Measurements from ENCODE around the gene SPO11.

Gene SPO11

GRCh38 chr20:57364451-57364850 lies 34.8 kb downstream of the SPO11 start:
- Histone ChIP-seq H2BK5ac (ENCODE audit: low read length) (no peak overlapping the region), H3K9me3 (replicated peaks in 1 of 2; ENCODE audit: control insufficient read depth in 2 of 2, insufficient read depth in 1 of 2, low read depth in 1 of 2, low read length in 2 of 2) (peaks cover 2 to 8% of the 10 kb centered on the region in 2 donors), H3K4ac (ENCODE audit: low read length) (no peak overlapping the region), H3K9ac (ENCODE audit: low read depth, low read length, poor library complexity) (no peak overlapping the region), H4K8ac (ENCODE audit: low read depth, low read length) (no peak overlapping the region), H3K4me2 (ENCODE audit: insufficient read depth, low read length, poor library complexity, severe bottlenecking) (no peak overlapping the region), H3K18ac (ENCODE audit: low read length) (no peak overlapping the region), H2BK12ac (ENCODE audit: low read length) (no peak overlapping the region), H2AFZ (ENCODE audit: low read length) (no peak overlapping the region), H3K14ac (ENCODE audit: low read length) (no peak overlapping the region), H2BK15ac (ENCODE audit: low read length) (no peak overlapping the region), H2BK120ac (ENCODE audit: low read depth, low read length) (no peak overlapping the region), H2AK5ac (ENCODE audit: low read depth, low read length) (no peak overlapping the region), H3K4me3 (ENCODE audit: low read length in 2 of 2) (no peak overlapping the region), H3K27ac (replicated peaks; ENCODE audit: low read length) (no peak overlapping the region), H3K79me1 (ENCODE audit: low read depth, low read length) (peaks cover 3% of the 10 kb centered on the region), H3K36me3 (replicated peaks in 1 of 2; ENCODE audit: control insufficient read depth in 2 of 2, insufficient read depth in 2 of 2, low read length in 2 of 2) (peaks cover 25 to 61% of the 10 kb centered on the region in 2 donors), H3K27me3 (ENCODE audit: control insufficient read depth in 3 of 3, insufficient read depth in 3 of 3, low read depth in 1 of 3, low read length in 3 of 3) (no peaks in the 10 kb centered on the region), H3K4me1 (ENCODE audit: control insufficient read depth in 2 of 2, insufficient read depth in 1 of 2, low read depth in 1 of 2, low read length in 2 of 2) (no peaks in the 10 kb centered on the region), H3K23ac (ENCODE audit: low read depth, low read length, poor library complexity) (no peak overlapping the region), H4K91ac (ENCODE audit: low read depth, low read length, poor library complexity) (no peak overlapping the region)
- no peak for DNase-seq (ENCODE audit: low spot score)

DNA sequence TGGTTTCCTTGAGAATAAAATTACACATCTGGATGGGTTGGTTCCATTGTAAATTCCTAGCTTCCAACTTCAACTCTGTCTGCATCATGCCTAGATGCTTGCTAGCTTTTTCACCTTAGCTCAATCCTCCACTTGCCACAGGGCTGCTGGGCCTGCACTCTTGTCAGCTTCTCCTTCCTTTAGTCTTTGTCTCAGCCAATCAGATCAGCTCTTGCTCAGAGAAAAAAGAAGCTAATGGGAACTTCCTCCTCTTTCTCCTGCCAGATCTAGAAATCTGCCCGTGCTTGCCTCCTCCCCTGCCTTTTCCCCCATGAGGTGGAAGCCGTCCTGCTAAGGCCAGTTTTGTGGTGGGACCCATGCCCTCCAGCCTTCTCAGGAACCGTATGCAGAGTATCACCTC lies 40.0 kb downstream of the SPO11 start:
- Histone ChIP-seq H3K27ac (replicated peaks; ENCODE audit: low read length) (no peak overlapping the region), H4K8ac (ENCODE audit: low read depth, low read length) (no peak overlapping the region), H2BK120ac (ENCODE audit: low read depth, low read length) (no peak overlapping the region), H3K23ac (ENCODE audit: low read depth, low read length, poor library complexity) (no peak overlapping the region), H3K4me1 (ENCODE audit: control insufficient read depth in 2 of 2, insufficient read depth in 1 of 2, low read depth in 1 of 2, low read length in 2 of 2) (no peaks in the 10 kb centered on the region), H3K14ac (ENCODE audit: low read length) (no peak overlapping the region), H4K91ac (ENCODE audit: low read depth, low read length, poor library complexity) (no peak overlapping the region), H2BK5ac (ENCODE audit: low read length) (no peak overlapping the region), H3K36me3 (replicated peaks in 1 of 2; ENCODE audit: control insufficient read depth in 2 of 2, insufficient read depth in 2 of 2, low read length in 2 of 2) (peaks cover 65 to 99% of the 10 kb centered on the region in 2 donors), H3K4me2 (ENCODE audit: insufficient read depth, low read length, poor library complexity, severe bottlenecking) (no peak overlapping the region), H3K4ac (ENCODE audit: low read length) (no peak overlapping the region), H2AK5ac (ENCODE audit: low read depth, low read length) (no peak overlapping the region), H3K79me1 (ENCODE audit: low read depth, low read length) (peaks cover 3% of the 10 kb centered on the region), H3K18ac (ENCODE audit: low read length) (no peak overlapping the region), H3K9ac (ENCODE audit: low read depth, low read length, poor library complexity) (no peak overlapping the region), H3K27me3 (ENCODE audit: control insufficient read depth in 3 of 3, insufficient read depth in 3 of 3, low read depth in 1 of 3, low read length in 3 of 3) (no peaks in the 10 kb centered on the region), H3K4me3 (ENCODE audit: low read length in 2 of 2) (no peak overlapping the region), H2BK12ac (ENCODE audit: low read length) (no peak overlapping the region), H2AFZ (ENCODE audit: low read length) (no peak overlapping the region), H2BK15ac (ENCODE audit: low read length) (no peak overlapping the region), H3K9me3 (replicated peaks in 1 of 2; ENCODE audit: control insufficient read depth in 2 of 2, insufficient read depth in 1 of 2, low read depth in 1 of 2, low read length in 2 of 2) (no peaks in the 10 kb centered on the region)
- WGBS, 2 donors (ENCODE audit: extremely low coverage in 2 of 2, insufficient read length in 2 of 2, insufficient replicate concordance in 1 of 2), result no CpG with 5 or more reads among the region's 3 CpGs
- no peak for DNase-seq (ENCODE audit: low spot score)

DNA sequence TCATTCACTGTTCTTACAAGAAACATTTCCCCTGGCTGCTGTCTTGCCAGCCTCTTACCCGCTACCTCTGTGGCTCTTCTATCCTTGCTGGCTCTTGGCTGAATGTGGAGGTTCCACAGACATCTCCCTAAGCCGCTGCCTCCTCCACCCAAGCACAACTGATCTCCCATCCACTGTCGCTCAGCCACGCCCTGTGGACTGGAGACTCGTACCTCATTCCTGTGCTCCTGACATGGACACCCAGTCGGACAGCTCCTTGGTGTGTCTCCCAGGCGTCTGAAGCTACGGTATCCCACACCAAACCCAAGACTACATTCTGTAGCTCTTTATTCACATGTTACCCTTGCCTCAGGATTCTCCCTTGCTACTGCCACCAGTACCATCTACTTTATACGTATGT lies 40.7 kb downstream of the SPO11 start:
- Histone ChIP-seq H3K9ac (ENCODE audit: low read depth, low read length, poor library complexity) (no peak overlapping the region), H4K8ac (ENCODE audit: low read depth, low read length) (no peak overlapping the region), H3K27ac (replicated peaks; ENCODE audit: low read length) (no peak overlapping the region), H3K23ac (ENCODE audit: low read depth, low read length, poor library complexity) (no peak overlapping the region), H2AFZ (ENCODE audit: low read length) (no peak overlapping the region), H3K9me3 (replicated peaks in 1 of 2; ENCODE audit: control insufficient read depth in 2 of 2, insufficient read depth in 1 of 2, low read depth in 1 of 2, low read length in 2 of 2) (no peaks in the 10 kb centered on the region), H3K36me3 (replicated peaks in 1 of 2; ENCODE audit: control insufficient read depth in 2 of 2, insufficient read depth in 2 of 2, low read length in 2 of 2) (peaks cover 72 to 99% of the 10 kb centered on the region in 2 donors), H2BK120ac (ENCODE audit: low read depth, low read length) (no peak overlapping the region), H3K4me3 (ENCODE audit: low read length in 2 of 2) (no peak overlapping the region), H3K14ac (ENCODE audit: low read length) (no peak overlapping the region), H4K91ac (ENCODE audit: low read depth, low read length, poor library complexity) (no peak overlapping the region), H2BK12ac (ENCODE audit: low read length) (no peak overlapping the region), H3K4me1 (ENCODE audit: control insufficient read depth in 2 of 2, insufficient read depth in 1 of 2, low read depth in 1 of 2, low read length in 2 of 2) (no peaks in the 10 kb centered on the region), H3K4me2 (ENCODE audit: insufficient read depth, low read length, poor library complexity, severe bottlenecking) (no peak overlapping the region), H2BK5ac (ENCODE audit: low read length) (no peak overlapping the region), H2AK5ac (ENCODE audit: low read depth, low read length) (no peak overlapping the region), H3K27me3 (ENCODE audit: control insufficient read depth in 3 of 3, insufficient read depth in 3 of 3, low read depth in 1 of 3, low read length in 3 of 3) (no peaks in the 10 kb centered on the region), H3K79me1 (ENCODE audit: low read depth, low read length) (peaks cover 3% of the 10 kb centered on the region), H3K18ac (ENCODE audit: low read length) (no peak overlapping the region), H3K4ac (ENCODE audit: low read length) (no peak overlapping the region), H2BK15ac (ENCODE audit: low read length) (no peak overlapping the region)
- no CpG with 5 or more reads among the region's 9 CpGs for WGBS, 2 donors (ENCODE audit: extremely low coverage in 2 of 2, insufficient read length in 2 of 2, insufficient replicate concordance in 1 of 2)
- no peak for DNase-seq (ENCODE audit: low spot score)

GRCh38 chr20:57371363-57371762 lies 41.8 kb downstream of the SPO11 start:
- H2AK5ac ChIP-seq (ENCODE audit: low read depth, low read length), result no peak overlapping the region
- H3K36me3 ChIP-seq (replicated peaks in 1 of 2; ENCODE audit: control insufficient read depth in 2 of 2, insufficient read depth in 2 of 2, low read length in 2 of 2), result peaks cover 71 to 99% of the 10 kb centered on the region in 2 donors
- H4K8ac ChIP-seq (ENCODE audit: low read depth, low read length), result no peak overlapping the region
- H3K9ac ChIP-seq (ENCODE audit: low read depth, low read length, poor library complexity), result no peak overlapping the region
- no peak overlapping the region for H2AFZ ChIP-seq (ENCODE audit: low read length)
- no peak overlapping the region for H3K14ac ChIP-seq (ENCODE audit: low read length)
- no peak overlapping the region for H2BK15ac ChIP-seq (ENCODE audit: low read length)
- H3K18ac ChIP-seq (ENCODE audit: low read length), result no peak overlapping the region
- H3K4me2 ChIP-seq (ENCODE audit: insufficient read depth, low read length, poor library complexity, severe bottlenecking), result no peak overlapping the region
- H3K9me3 ChIP-seq (replicated peaks in 1 of 2; ENCODE audit: control insufficient read depth in 2 of 2, insufficient read depth in 1 of 2, low read depth in 1 of 2, low read length in 2 of 2), result no peaks in the 10 kb centered on the region
- DNase-seq (ENCODE audit: low spot score), result no peak
- no peak overlapping the region for H2BK12ac ChIP-seq (ENCODE audit: low read length)
- H2BK120ac ChIP-seq (ENCODE audit: low read depth, low read length), result no peak overlapping the region
- no peak overlapping the region for H3K4ac ChIP-seq (ENCODE audit: low read length)
- H3K79me1 ChIP-seq (ENCODE audit: low read depth, low read length), result no peaks in the 10 kb centered on the region
- no peak overlapping the region for H3K4me3 ChIP-seq (ENCODE audit: low read length in 2 of 2)
- H2BK5ac ChIP-seq (ENCODE audit: low read length), result no peak overlapping the region
- no peaks in the 10 kb centered on the region for H3K27me3 ChIP-seq (ENCODE audit: control insufficient read depth in 3 of 3, insufficient read depth in 3 of 3, low read depth in 1 of 3, low read length in 3 of 3)
- WGBS, 2 donors (ENCODE audit: extremely low coverage in 2 of 2, insufficient read length in 2 of 2, insufficient replicate concordance in 1 of 2), result no CpG with 5 or more reads among the region's 4 CpGs
- no peaks in the 10 kb centered on the region for H3K4me1 ChIP-seq (ENCODE audit: control insufficient read depth in 2 of 2, insufficient read depth in 1 of 2, low read depth in 1 of 2, low read length in 2 of 2)
- no peak overlapping the region for H3K27ac ChIP-seq (replicated peaks; ENCODE audit: low read length)
- H4K91ac ChIP-seq (ENCODE audit: low read depth, low read length, poor library complexity), result no peak overlapping the region
- H3K23ac ChIP-seq (ENCODE audit: low read depth, low read length, poor library complexity), result no peak overlapping the region
